Panc1 (cell line): ENCODE measurements around the gene SCUBE3. TPM values are rescaled to one million over a fixed set of nuclear protein-coding genes. Genes with fewer than 3 reads are reported as not detected.

Source experiments
- ATAC-seq: fragments of 200-7000 bp; cut with Tn5 transposase; 2 replicates; pipeline ENCODE4 v1.9.1; 2020; ENCODE audit warnings: mild to moderate bottlenecking, moderate library complexity
- BruUV-seq: library from RNA; stranded (reverse); fragments of 400-500 nt; replicated peaks from 2 replicates; lab custom pipeline; 2021; lab: Mats Ljungman, UMichigan
- CTCF ChIA-PET: fragments of 300-600 bp; sonication (Branson Sonifier 250); formaldehyde crosslinking; loops from one replicate; lab custom pipeline; 2022; ENCODE audit warnings: antibody characterized with exemption; lab: Charles Lee
- POLR2A ChIA-PET: fragments of 300-600 bp; sonication (Branson Sonifier 250); formaldehyde crosslinking; loops from one replicate; lab custom pipeline; 2022; ENCODE audit warnings: antibody characterized with exemption; lab: Charles Lee
- DNase-seq: peaks from one replicate; pipeline ENCODE4 v3.0.0-alpha.2; 2010; ENCODE audit warnings: low read depth, low spot score
- H3K27ac ChIP-seq: 2 replicates; pipeline ENCODE4 v1.5.1; 2011; ENCODE audit warnings: mild to moderate bottlenecking, low read length, inconsistent platforms
- H3K27me3 ChIP-seq: fragments of 200-500 bp; sonication (Bioruptor generic); 2 replicates; pipeline ENCODE4 v1.6.0; 2014; ENCODE audit warnings: low read length, inconsistent platforms; ENCODE audit not compliant: control insufficient read depth, insufficient read depth
- H3K36me3 ChIP-seq: fragments of 200-500 bp; sonication (Bioruptor generic); 2 replicates; pipeline ENCODE4 v1.5.1; 2014; ENCODE audit warnings: inconsistent platforms, mild to moderate bottlenecking, low read length, moderate library complexity; ENCODE audit not compliant: control insufficient read depth, insufficient read depth
- H3K4me1 ChIP-seq: 2 replicates; pipeline ENCODE4 v1.5.1; 2011; ENCODE audit warnings: inconsistent platforms, mild to moderate bottlenecking, low read length, moderate library complexity; ENCODE audit not compliant: control insufficient read depth, insufficient read depth
- H3K4me3 ChIP-seq, 2 experiments: 2 replicates each; pipeline ENCODE4 v1.5.1; 2011 to 2012; ENCODE audit warnings: low read depth in 2 of 2, low read length in 2 of 2, mild to moderate bottlenecking in 2 of 2, inconsistent platforms in 1 of 2, moderate library complexity in 1 of 2
- H3K9me3 ChIP-seq: fragments of 200-500 bp; sonication (Bioruptor generic); 2 replicates; pipeline ENCODE4 v1.5.1; 2014; ENCODE audit warnings: low read depth, mild to moderate bottlenecking, inconsistent platforms, low read length, moderate library complexity; ENCODE audit not compliant: control insufficient read depth, insufficient read depth
- CTCF ChIP-seq: fragments of 450-650 bp; IDR thresholded peaks from 2 replicates; pipeline ENCODE4 v1.5.1; 2017; ENCODE audit warnings: mild to moderate bottlenecking
- POLR2AphosphoS5 ChIP-seq: IDR thresholded peaks from 2 replicates; pipeline ENCODE4 v1.6.1; 2012; ENCODE audit warnings: mild to moderate bottlenecking, low read depth, low read length, moderate library complexity
- REST ChIP-seq, 2 experiments: IDR thresholded peaks; 2 replicates each; pipeline ENCODE4 v1.6.1; 2011 to 2012; ENCODE audit warnings: low read depth in 2 of 2, control low read depth in 1 of 2, low read length in 1 of 2, mild to moderate bottlenecking in 1 of 2, moderate library complexity in 1 of 2; ENCODE audit not compliant: insufficient read depth in 1 of 2
- SIN3A ChIP-seq: IDR thresholded peaks from 2 replicates; pipeline ENCODE4 v1.6.1; 2012; ENCODE audit warnings: low read depth, mild to moderate bottlenecking, low read length, moderate library complexity, borderline replicate concordance; ENCODE audit not compliant: insufficient read depth
- TCF7L2 ChIP-seq: IDR thresholded peaks from 2 replicates; pipeline ENCODE4 v1.6.1; 2011; ENCODE audit warnings: mild to moderate bottlenecking, low read depth, low read length, inconsistent platforms
- in situ Hi-C: cut with HindIII; loops from 2 replicates; pipeline ENCODE4 v1.10.0; 2016; ENCODE audit warnings: low sequenced_read_pairs, low pct_unique_long_range_greater_than_20kb
- intact Hi-C: fragments of 100-400 bp; cut with micrococcal nuclease; formaldehyde crosslinking; loops from one replicate; pipeline ENCODE4 v1.10.0; 2022; ENCODE audit not compliant: unreplicated experiment
- total RNA-seq: library from RNA; stranded (reverse); gene quantifications from one replicate; pipeline ENCODE4 v1.2.1, GENCODE V29; 2021; ENCODE audit not compliant: unreplicated experiment

Gene SCUBE3
- total RNA-seq, 1 experiment from 2014 or later = 1.6 TPM

GRCh38 chr6:35243386-35243958, 29.7 kb downstream of the SCUBE3 start:
- no TSS peak for BruUV-seq
- H3K9me3 ChIP-seq = no peaks in the 10 kb centered on the region
- POLR2A ChIA-PET = no interaction called here
- H3K4me3 ChIP-seq = no peak overlapping the region
- in situ Hi-C loops (no loop called here), intact Hi-C loops (no loop called here)
- no peaks in the 10 kb centered on the region for H3K36me3 ChIP-seq
- no peak overlapping the region for H3K27ac ChIP-seq
- CTCF ChIA-PET = no interaction called here
- peaks cover 2% of the 10 kb centered on the region for H3K4me1 ChIP-seq
- no peak for ATAC-seq
- no peak for DNase-seq
- TF ChIP-seq REST (IDR thresholded peaks at IDR 0.05; ENCODE audit: insufficient read depth in 1 of 2, low read depth in 2 of 2, low read length in 1 of 2) = no peak
- no peak for TF ChIP-seq TCF7L2
- no peak for TF ChIP-seq POLR2AphosphoS5
- TF ChIP-seq CTCF = no peak
- TF ChIP-seq SIN3A = no peak
- H3K27me3 ChIP-seq = no peaks in the 10 kb centered on the region

- POLR2A ChIA-PET = no interaction called here
- no peak for DNase-seq
- no peak overlapping the region for H3K4me3 ChIP-seq
- no TSS peak for BruUV-seq
- in situ Hi-C loops (no loop called here), intact Hi-C loops (no loop called here)
- H3K27ac ChIP-seq = no peak overlapping the region
- TF ChIP-seq REST (IDR thresholded peaks at IDR 0.05; ENCODE audit: insufficient read depth in 1 of 2, low read depth in 2 of 2, low read length in 1 of 2) (no peak), SIN3A (no peak), POLR2AphosphoS5 (no peak), CTCF (no peak), TCF7L2 (no peak)
- no peaks in the 10 kb centered on the region; the same call in 1 of the 2 replicates for H3K4me1 ChIP-seq
- ATAC-seq = no peak
- no peaks in the 10 kb centered on the region for H3K9me3 ChIP-seq
- no peaks in the 10 kb centered on the region for H3K27me3 ChIP-seq
- H3K36me3 ChIP-seq = no peaks in the 10 kb centered on the region
- CTCF ChIA-PET = no interaction called here
Measured at GRCh38 chr6:35244551-35244950, 30.8 kb downstream of the SCUBE3 start.
